Measurements from ENCODE around the gene PAQR9.

GRCh38 chr3:142997330-142997729 lies 33.9 kb upstream of the PAQR9 start:
- TF ChIP-seq EZH2 (conservative IDR thresholded peaks at IDR 0.05; ENCODE audit: low read depth, low read length) = no peak
- TF ChIP-seq NCOR1 (IDR thresholded peaks at IDR 0.05; ENCODE audit: borderline replicate concordance, low read length) = no peak
- TF ChIP-seq CTCF (CRISPR knock-in tag; IDR thresholded peaks at IDR 0.05) = no peak
- TF ChIP-seq JUNB (CRISPR knock-in tag; IDR thresholded peaks at IDR 0.05; ENCODE audit: borderline replicate concordance) = no peak
- TF ChIP-seq MXI1 (IDR thresholded peaks at IDR 0.05; ENCODE audit: borderline replicate concordance, low read depth, low read length) = no peak
- no peak for TF ChIP-seq POLR2A (IDR thresholded peaks at IDR 0.05; ENCODE audit: insufficient read depth in 1 of 2, low read depth in 2 of 2, low read length in 2 of 2)
- TF ChIP-seq MAX (IDR thresholded peaks at IDR 0.05) = no peak
- TF ChIP-seq POLR2AphosphoS5 (IDR thresholded peaks at IDR 0.05; ENCODE audit: low read depth, low read length) = no peak
